Posterior vena cava (tissue), 2 donors: ENCODE data around the gene LILRB3. TPM values are rescaled to one million over a fixed set of nuclear protein-coding genes. Genes with fewer than 3 reads are reported as not detected.
"Not testable (repeated sequence)": the region's sequence is repeated elsewhere in the genome, so short reads cannot be mapped to it uniquely, and the experiment has no call there.

ENCODE experiments used
- DNase-seq: peaks from one replicate; pipeline ENCODE4 v3.0.0-alpha.2; 2020; ENCODE audit warnings: low spot score
- intact Hi-C, 2 donors: fragments of 100-400 bp; cut with DNase I; formaldehyde crosslinking; loops; one replicate each; pipeline versions ENCODE4 v1.14.1 to v1.14.2; 2022 to 2023
- total RNA-seq, 2 donors: library from RNA; stranded (reverse); fragmentation: NEBNext Ultra II Directional; extraction: Animal tissue kit (Norgen Biotek cat#: 25700); gene quantifications; one replicate each; pipeline ENCODE4 v1.2.1, GENCODE V29; 2021
- donor health status: DM: yes; HTN: yes; CAD: no.
- donor health status: DM: yes; HTN: yes; CAD: no.

Gene LILRB3
- total RNA-seq, 2 donors from 2014 or later = 14.6 to 25.5 TPM

DNA sequence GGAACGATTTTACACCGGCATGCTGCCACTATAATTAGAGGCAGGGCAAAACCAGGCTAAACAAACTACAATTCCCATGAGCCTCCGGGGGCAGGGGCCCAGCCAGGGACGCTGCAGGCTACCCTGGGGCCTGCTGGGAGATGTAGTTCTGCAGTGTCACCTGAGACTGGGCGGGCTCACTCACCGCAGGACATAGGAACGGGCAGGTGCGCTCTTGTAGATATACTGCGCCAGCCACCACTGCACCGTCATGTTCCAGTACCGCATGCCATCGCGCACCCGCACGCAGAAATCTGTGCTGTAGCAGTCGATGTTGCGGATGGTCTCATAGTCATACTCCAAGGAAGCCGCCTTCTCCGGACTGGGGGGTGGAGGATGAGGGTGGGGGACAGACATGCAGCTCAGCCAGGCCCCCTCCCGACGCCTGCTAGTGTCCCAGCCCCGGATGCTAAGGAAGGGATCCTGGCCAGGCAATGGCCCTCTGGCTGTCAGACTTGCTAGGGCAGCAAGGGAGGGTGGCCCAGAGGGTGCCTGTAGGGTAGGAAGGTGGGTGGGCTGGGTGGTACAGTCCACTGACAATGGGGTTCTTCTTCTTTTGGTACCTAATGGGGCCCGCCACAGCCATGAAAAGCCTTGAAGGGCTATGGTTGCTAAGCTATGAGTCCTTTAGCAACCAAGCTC is 44.1 kb downstream of the LILRB3 start:
- intact Hi-C loops = loop anchor here in 1 of 2 donors (10.0 kb wide), 1 partner anchor 276 kb away; no protein-coding TSS in a partner anchor
- peak; percentile 71 for DNase-seq

DNA sequence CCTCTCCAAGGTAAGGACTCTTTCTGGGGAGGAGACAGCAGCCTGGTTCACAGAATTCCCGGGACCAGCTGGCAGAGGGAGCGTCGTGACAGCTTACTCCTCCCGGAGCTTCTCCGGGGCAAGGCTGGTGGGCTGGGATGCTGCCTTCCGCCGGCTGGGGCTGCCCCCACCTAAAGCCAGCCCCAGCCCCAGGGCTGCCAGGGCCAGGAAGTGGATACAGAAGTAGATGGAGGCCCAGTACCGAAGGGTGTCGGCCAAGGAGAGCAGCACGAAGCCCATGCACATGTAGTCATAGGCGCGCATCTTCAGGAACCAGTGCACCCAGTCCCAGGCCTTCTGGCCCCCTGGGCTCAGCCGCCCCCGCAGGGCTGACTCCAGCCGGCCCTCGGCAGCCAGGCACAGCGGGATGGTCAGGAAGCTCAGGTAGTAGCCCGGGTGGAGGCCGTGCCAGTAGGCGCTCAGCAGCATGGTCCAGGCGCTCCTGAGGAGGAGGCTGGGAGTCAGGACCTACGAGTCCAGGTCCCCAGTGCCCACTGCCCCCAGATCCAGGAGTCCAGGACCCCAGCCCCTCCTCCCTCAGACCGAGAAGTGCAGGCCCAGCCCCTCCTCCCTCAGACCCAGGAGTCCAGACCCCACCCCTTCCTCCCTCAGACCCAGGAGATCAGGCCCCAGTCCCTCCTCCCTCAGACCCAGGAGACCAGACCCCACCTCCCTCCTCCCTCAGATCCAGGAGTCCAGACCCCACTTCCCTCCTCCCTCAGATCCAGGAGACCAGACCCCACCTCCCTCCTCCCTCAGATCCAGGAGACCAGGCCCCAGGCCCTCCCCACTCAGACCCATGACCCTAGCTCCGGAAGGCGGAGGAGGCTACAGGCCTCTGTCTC is 48.6 kb downstream of the LILRB3 start:
- DNase-seq = peak; percentile 75
- intact Hi-C loops = loop anchor here in 1 of 2 donors (2.0 to 10.0 kb wide), 2 partner anchors 33 to 281 kb away; no protein-coding TSS in a partner anchor

DNA sequence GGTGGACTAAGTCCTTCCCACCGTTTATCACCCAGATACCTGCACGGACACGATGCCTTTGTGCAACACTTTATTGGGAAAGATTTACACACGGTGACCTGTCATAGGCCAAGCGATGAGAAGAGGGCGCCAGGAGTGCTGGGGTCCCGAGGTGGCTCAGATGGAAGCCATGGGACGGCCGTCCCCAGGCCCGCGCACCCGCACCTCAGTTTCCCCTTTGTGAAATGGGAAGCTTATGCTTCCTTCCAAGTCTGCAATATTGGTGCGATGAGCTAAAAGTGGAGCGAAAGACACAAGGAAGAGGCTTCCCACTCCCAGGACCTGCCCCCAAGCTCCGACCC is 49.5 kb downstream of the LILRB3 start:
- no peak for DNase-seq
- intact Hi-C loops = loop anchor here in 1 of 2 donors (2.0 to 10.0 kb wide), 2 partner anchors 33 to 281 kb away; no protein-coding TSS in a partner anchor

DNA sequence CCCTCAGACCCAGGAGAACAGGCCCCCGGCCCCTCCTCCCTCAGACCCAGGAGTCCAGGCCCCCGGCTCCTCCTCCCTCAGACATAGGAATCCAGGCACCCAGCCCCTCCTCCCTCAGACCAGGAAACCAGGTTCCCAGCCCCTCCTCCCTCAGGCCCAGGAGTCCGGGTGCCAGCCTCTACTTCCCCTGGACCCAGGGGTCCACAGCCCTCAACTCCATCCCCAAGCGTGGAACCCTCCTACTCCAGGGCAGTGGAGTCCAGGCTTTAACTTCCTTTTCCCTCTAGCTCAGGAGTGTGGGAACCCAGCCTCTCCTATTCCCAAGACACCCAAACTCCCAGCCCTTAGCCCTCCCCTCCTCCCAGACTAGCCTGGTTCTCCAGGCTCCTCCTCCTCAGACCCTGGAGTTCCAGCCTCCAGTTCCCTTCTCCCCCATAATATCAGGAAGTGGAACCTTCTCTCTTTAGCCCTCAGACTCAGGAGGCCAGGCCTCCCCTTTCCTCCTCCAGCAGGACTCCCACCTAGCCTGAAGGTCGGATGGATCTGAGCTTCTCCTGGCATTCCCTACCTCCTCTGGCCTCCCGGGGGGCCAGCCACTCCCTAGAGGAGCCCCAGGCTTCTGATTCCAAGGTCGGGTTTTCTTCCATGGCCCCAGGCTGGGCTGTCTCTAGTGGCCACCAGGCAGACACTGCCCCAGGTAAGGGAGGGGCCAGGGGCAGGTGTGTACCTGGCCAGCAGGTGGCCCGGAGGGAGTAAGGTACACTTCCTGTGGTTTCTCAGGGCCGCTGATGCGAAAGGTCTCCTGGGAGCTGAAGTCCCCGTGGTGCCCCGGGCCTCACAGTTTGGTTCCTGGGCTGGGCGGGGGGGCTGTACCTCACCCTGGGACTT is 50.1 kb downstream of the LILRB3 start, which contains the start of gene TMC4:
Gene TMC4, minus strand, starts transcription at position 690 of the 888 bp plus-strand sequence. Its CDS starts 43 bp downstream, at position 647.
- no peak for DNase-seq
- intact Hi-C loops = loop anchor here in 1 of 2 donors (2.0 to 10.0 kb wide), 2 partner anchors 34 to 282 kb away; no protein-coding TSS in a partner anchor

DNA sequence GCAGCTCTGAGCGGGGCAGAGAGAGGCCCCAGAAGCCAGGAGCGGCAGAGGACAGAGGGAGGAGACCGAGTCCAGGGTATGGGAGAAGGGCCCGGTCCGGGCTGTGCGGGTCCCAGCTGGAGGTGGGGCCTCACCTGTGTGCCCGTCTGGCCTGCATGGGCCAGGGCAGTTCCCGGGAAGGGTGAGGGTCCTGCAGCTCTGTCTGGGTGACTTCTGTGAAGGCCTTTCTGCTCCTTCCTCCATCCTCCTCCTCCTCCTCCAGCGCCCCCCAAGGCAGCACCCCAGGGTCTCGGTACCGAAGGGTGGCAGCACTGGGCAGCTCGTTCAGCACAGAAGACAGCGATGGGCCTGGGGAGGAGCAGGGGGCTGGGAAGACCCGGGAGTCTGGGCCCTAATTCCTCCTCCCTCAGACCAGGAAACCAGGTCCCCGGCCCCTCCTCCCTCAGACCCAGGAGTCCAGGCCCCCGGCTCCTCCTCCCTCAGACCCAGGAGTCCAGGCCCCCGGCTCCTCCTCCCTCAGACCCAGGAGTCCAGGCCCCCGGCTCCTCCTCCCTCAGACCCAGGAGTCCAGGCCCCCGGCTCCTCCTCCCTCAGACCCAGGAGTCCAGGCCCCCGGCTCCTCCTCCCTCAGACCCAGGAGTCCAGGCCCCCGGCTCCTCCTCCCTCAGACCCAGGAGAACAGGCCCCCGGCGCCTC is 50.9 kb downstream of the LILRB3 start:
- intact Hi-C loops = loop anchor here in 1 of 2 donors (2.0 to 10.0 kb wide), 2 partner anchors 35 to 283 kb away; no protein-coding TSS in a partner anchor
- DNase-seq = not testable (repeated sequence)

DNA sequence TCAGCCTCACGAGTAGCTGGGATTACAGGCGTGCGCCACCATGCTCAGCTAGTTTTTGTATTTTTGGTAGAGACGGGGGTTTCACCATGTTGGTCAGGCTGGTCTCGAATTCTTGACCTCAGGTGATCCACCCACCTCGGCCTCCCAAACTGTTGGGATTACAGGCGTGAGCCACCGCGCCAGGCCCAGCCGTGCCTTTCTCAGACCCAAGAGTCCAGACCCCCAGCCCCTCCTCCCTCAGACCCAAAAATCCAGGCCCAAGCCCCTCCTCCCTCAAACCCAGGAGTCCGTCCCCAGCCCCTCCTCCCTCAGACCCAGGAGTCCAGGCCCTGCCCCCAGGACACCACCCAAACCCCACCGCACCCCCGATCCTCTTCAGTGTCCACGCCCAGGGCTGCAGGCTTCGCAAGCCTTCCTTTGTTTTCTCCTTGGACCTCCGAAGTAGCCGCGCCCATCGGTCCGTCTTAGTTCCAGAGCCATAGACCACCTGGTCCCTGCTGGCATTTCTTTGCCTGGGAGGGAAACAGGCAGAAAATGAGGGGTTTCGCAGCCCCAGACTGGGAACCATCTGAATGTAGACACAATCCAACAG is 53.6 kb downstream of the LILRB3 start:
- DNase-seq = no peak
- intact Hi-C loops = loop anchor here (2.0 to 5.0 kb wide), 2 partner anchors 62 to 63 kb away; no protein-coding TSS in a partner anchor

DNA sequence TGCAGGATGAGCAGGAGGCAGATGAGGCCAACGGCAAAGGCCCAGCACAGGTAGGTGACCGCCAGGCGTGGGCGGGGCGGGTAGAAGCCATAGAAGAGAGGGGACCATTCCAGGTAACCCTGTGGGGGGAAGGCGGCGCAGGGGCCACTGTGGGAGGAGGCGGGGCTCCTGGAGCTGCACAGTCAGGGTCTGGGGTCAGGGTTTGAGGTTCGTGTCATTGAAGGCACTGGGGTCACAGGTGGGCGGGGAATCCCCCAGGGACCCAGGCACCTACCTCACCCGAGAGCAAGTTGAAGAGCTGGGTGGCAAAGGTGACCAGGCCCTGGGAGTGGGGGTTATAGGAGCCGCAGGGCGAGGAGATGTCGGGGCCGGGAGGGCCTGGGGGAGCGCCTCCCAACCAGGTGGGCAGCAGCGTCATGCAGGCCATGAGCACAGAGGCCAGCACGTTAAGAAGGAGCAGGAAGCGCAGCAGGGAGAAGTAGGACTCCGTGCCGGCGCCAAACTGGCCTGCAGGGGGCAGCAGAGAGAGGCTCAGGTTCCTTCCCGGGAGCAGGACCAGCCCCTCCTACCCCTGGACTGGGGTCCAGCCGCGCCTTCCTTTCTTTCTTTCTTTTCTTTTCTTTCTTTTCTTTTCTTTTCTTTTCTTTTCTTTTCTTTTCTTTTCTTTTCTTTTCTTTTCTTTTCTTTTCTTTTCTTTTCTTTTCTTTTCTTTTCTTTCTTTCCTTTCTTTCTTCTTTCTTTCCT is 54.5 kb downstream of the LILRB3 start:
- intact Hi-C loops = loop anchor here (2.0 to 5.0 kb wide), 2 partner anchors 62 to 64 kb away; no protein-coding TSS in a partner anchor
- DNase-seq = peak; percentile 99

Other genes starting within 250 kb of the LILRB3 start
- not detected for gene CACNG6, start 231.4 kb downstream of the LILRB3 start, total RNA-seq
- under 1 TPM in 1 of 2 donors, not detected in 1; 0.60 TPM for gene VSTM1, start 159.1 kb downstream of the LILRB3 start, total RNA-seq
- not detected for gene TARM1, start 141.6 kb downstream of the LILRB3 start, total RNA-seq
- gene OSCAR, start 122.2 kb downstream of the LILRB3 start, total RNA-seq = 1 to 10 TPM; 3.9 to 5.0 TPM
- 100 to 1,000 TPM in 1 of 2 donors, 10 to 100 TPM in 1; 59.3 to 105 TPM for gene NDUFA3, start 120.2 kb downstream of the LILRB3 start, total RNA-seq
- gene TFPT, start 107.3 kb downstream of the LILRB3 start, total RNA-seq = 10 to 100 TPM; 13.3 to 14.8 TPM
- gene PRPF31, start 107.3 kb downstream of the LILRB3 start, total RNA-seq = 10 to 100 TPM; 33.6 to 37.6 TPM
- gene CNOT3, start 85.2 kb downstream of the LILRB3 start, total RNA-seq = 10 to 100 TPM; 25.6 to 29.1 TPM
- 1 to 10 TPM; 4.7 to 6.2 TPM for gene LENG1, start 63.3 kb downstream of the LILRB3 start, total RNA-seq
- gene TMC4, start 49.8 kb downstream of the LILRB3 start, total RNA-seq = 1 to 10 TPM; 1.1 to 1.4 TPM
- 10 to 100 TPM; 29.0 to 38.6 TPM for gene MBOAT7, start 33.4 kb downstream of the LILRB3 start, total RNA-seq
- gene TSEN34, start 31.7 kb downstream of the LILRB3 start, total RNA-seq = 10 to 100 TPM; 17.3 to 24.5 TPM
- 1,000 to 10,000 TPM in 1 of 2 donors, 100 to 1,000 TPM in 1; 777 to 1,026 TPM for gene RPS9, start 22.1 kb downstream of the LILRB3 start, total RNA-seq
- 1 to 10 TPM; 8.1 to 9.6 TPM for gene LILRA6, start 19.8 kb upstream of the LILRB3 start, total RNA-seq
- 10 to 100 TPM; 14.9 to 22.5 TPM for gene LILRB5, start 34.3 kb upstream of the LILRB3 start, total RNA-seq
- 10 to 100 TPM in 1 of 2 donors, 1 to 10 TPM in 1; 7.3 to 12.9 TPM for gene LILRB2, start 58.1 kb upstream of the LILRB3 start, total RNA-seq
- 10 to 100 TPM in 1 of 2 donors, 1 to 10 TPM in 1; 6.2 to 11.7 TPM for gene LILRA5, start 90.2 kb upstream of the LILRB3 start, total RNA-seq
- under 1 TPM in 1 of 2 donors, not detected in 1; 0.57 TPM for gene LILRA4, start 116.2 kb upstream of the LILRB3 start, total RNA-seq
- 10 to 100 TPM; 18.3 to 42.2 TPM for gene LAIR1, start 141.9 kb upstream of the LILRB3 start, total RNA-seq
- 1 to 10 TPM in 1 of 2 donors, under 1 TPM in 1; 0.60 to 1.4 TPM for gene TTYH1, start 192.5 kb upstream of the LILRB3 start, total RNA-seq
- gene LENG8, start 226.2 kb upstream of the LILRB3 start, total RNA-seq = 100 to 1,000 TPM; 113 to 140 TPM
- gene LENG9, start 240.8 kb upstream of the LILRB3 start, total RNA-seq = 1 to 10 TPM; 4.2 to 5.1 TPM